Colonic mucosa (tissue), 4 donors: ENCODE data around the gene ARHGAP6. TPM values are rescaled to one million over a fixed set of nuclear protein-coding genes. Genes with fewer than 3 reads are reported as not detected.

Experiments used
- DNase-seq: peaks from one replicate; pipeline ENCODE4 v3.0.0-alpha.2; 2020
- H3K27ac ChIP-seq: fragments of 200-600 bp; one replicate; pipeline ENCODE4 v1.8.0; 2021
- H3K27me3 ChIP-seq: fragments of 200-600 bp; one replicate; pipeline ENCODE4 v1.8.0; 2021
- H3K36me3 ChIP-seq: fragments of 200-600 bp; one replicate; pipeline ENCODE4 v1.8.0; 2021
- H3K4me1 ChIP-seq: fragments of 200-600 bp; one replicate; pipeline ENCODE4 v1.8.0; 2021; ENCODE audit warnings: mild to moderate bottlenecking
- H3K4me3 ChIP-seq: fragments of 200-600 bp; one replicate; pipeline ENCODE4 v1.8.0; 2021
- H3K9ac ChIP-seq, 2 donors: one replicate each; pipeline ENCODE4 v1.7.0; 2013; ENCODE audit warnings: control low read depth in 2 of 2, low read depth in 2 of 2, low read length in 2 of 2
- H3K9me3 ChIP-seq: fragments of 200-600 bp; one replicate; pipeline ENCODE4 v1.8.0; 2021
- intact Hi-C: fragments of 100-400 bp; cut with DNase I; formaldehyde crosslinking; loops from one replicate; pipeline ENCODE4 v1.14.1; 2022
- total RNA-seq, 2 donors: library from RNA; stranded (reverse); fragmentation: NEBNext Ultra II Directional in 1 of 2; extraction: Animal tissue kit (Norgen Biotek cat#: 25700) in 1 of 2; gene quantifications; one replicate each; pipeline ENCODE4 v1.2.1, GENCODE V29; 2021
- TF ChIP-seq, protein P1 (sequence below): fragments of 200-600 bp; IDR thresholded peaks from one replicate; pipeline ENCODE4 v1.8.0; 2022; ENCODE audit warnings: antibody characterized with exemption, mild to moderate bottlenecking
- donor health status: healthy.
- donor health status: DM: no; HTN: no; CAD: no.
- donor health status: DM: no; HTN: no; CAD: no.

The ARHGAP6 gene
- total RNA-seq, 2 donors from 2014 or later = 1.1 to 5.0 TPM

DNA sequence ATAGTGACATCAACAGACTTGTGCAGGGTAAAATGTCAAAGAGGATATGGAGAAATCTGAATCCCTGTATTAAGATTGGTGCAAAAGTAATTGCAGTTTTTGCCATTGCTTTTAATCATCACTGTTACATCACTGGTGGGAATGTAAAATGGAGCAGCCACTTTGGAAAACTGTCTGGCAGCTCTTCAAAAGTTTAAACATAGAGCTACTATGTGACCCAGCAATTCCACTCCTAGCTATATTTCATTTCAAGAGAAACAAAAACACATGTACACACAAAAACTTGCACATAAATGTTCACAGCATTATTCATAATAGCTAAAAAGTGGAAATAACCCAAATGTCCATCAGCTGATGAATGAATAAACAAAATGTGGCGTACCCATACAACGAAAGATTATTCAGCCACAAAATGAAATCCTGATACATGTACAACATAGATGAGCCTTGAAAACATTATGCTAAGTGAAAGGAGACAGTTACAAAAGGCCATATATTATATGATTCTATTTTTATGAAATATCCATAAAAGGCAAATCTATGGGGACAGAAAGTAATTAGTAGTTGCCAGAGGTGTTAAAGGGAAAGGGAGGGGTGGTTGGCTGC, 266.1 kb downstream of the ARHGAP6 start:
- DNase-seq = no peak
- H3K9me3 ChIP-seq = no peaks in the 10 kb centered on the region
- TF ChIP-seq, protein P1, sequence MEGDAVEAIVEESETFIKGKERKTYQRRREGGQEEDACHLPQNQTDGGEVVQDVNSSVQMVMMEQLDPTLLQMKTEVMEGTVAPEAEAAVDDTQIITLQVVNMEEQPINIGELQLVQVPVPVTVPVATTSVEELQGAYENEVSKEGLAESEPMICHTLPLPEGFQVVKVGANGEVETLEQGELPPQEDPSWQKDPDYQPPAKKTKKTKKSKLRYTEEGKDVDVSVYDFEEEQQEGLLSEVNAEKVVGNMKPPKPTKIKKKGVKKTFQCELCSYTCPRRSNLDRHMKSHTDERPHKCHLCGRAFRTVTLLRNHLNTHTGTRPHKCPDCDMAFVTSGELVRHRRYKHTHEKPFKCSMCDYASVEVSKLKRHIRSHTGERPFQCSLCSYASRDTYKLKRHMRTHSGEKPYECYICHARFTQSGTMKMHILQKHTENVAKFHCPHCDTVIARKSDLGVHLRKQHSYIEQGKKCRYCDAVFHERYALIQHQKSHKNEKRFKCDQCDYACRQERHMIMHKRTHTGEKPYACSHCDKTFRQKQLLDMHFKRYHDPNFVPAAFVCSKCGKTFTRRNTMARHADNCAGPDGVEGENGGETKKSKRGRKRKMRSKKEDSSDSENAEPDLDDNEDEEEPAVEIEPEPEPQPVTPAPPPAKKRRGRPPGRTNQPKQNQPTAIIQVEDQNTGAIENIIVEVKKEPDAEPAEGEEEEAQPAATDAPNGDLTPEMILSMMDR = no peak
- no peak overlapping the region for H3K4me3 ChIP-seq
- no peak overlapping the region for H3K9ac ChIP-seq
- H3K4me1 ChIP-seq = no peaks in the 10 kb centered on the region
- no peak overlapping the region for H3K27ac ChIP-seq
- no peaks in the 10 kb centered on the region for H3K36me3 ChIP-seq
- intact Hi-C loops = no loop called here
- H3K27me3 ChIP-seq = no peaks in the 10 kb centered on the region

DNA sequence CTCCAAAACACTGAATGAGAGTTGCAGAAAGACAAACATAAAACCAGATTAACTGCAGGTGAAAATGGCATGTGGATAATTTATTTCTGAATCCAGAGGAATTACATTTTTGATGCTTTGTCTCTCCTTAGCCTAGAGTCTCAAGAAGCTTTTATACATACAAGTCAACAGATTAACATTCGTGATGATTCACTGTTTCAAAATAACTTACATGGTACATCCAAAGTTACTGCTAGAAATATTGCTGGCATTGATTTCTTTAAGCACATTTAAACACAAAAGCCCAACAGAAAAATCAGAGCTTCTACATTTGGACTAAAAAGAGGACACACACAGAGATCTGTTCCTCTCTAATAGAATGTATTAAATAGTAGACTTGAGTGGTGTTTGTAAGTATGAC, 266.9 kb downstream of the ARHGAP6 start:
- no peaks in the 10 kb centered on the region for H3K9me3 ChIP-seq
- TF ChIP-seq, protein P1 = no peak
- no peak for DNase-seq
- intact Hi-C loops = no loop called here
- no peak overlapping the region for H3K27ac ChIP-seq
- H3K27me3 ChIP-seq = no peaks in the 10 kb centered on the region
- no peak overlapping the region for H3K9ac ChIP-seq
- H3K36me3 ChIP-seq = no peaks in the 10 kb centered on the region
- no peaks in the 10 kb centered on the region for H3K4me1 ChIP-seq
- H3K4me3 ChIP-seq = no peak overlapping the region

DNA sequence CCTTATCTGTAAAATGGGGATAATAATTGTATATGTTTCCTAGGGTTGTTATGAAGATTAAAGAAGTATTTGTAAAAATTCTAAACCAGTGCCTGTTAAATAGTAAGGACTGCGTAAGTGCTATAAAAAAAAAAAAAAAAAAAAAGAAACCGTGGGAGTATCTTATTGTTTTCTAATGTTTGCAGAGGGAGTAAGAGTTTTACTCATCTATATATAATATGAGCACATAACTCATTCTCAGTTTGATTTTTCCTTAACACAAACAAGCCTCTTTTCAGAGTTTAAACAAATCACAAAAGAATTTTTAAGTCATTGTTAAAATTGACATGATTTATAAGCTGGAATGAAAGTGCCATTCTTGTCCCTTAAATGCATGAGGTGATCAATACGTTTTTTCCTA, 267.6 kb downstream of the ARHGAP6 start:
- intact Hi-C loops = no loop called here

DNA sequence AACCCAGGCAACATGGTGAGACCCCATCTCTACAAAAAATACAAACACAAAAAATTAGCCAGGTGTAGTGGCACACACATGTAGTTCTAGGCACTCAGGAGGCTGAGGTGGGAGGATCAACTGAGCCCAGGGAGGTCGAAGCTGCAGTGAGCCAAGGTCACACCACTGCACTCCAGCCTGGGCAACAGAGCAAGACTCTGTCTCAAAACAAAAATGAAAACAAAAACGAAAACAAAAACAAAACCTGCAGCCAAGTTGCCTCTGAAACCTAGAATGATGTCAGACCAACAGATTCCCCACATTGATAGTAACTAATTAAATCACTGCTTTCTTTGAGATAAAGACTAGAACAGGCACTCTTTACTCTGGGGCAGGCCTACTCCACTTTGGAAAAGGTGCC, 268.0 kb downstream of the ARHGAP6 start:
- TF ChIP-seq, protein P1 = no peak
- Histone ChIP-seq H3K4me3 (no peak overlapping the region), H3K9ac (no peak overlapping the region), H3K36me3 (no peaks in the 10 kb centered on the region), H3K4me1 (no peaks in the 10 kb centered on the region), H3K9me3 (no peaks in the 10 kb centered on the region), H3K27ac (no peak overlapping the region), H3K27me3 (no peaks in the 10 kb centered on the region)
- DNase-seq = no peak
- intact Hi-C loops = no loop called here

More for the DNA sequence above, 267.6 kb downstream of the ARHGAP6 start:
- DNase-seq = no peak
- TF ChIP-seq, protein P1 = no peak
- Histone ChIP-seq H3K9me3 (no peaks in the 10 kb centered on the region), H3K4me3 (no peak overlapping the region), H3K27me3 (no peaks in the 10 kb centered on the region), H3K4me1 (no peaks in the 10 kb centered on the region), H3K9ac (no peak overlapping the region), H3K27ac (no peak overlapping the region), H3K36me3 (no peaks in the 10 kb centered on the region)

DNA sequence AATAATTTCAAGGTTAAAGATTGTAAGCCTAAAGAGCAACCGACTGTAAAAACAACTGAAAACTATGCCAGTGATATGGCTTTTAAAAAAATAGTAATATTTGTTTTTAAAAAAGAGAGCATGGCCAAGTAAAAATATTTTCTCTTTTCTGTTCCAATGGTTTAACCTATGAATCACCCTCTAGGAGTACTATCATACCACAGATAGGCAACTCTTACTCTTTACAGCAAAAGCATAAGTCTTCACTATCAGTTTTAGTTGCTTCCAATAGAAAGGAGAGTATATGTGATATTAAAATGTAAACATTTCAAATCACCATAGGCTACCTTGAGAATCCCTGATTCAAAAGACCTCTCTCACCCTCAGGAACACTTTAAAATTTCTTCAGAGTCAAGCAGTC, 269.9 kb downstream of the ARHGAP6 start:
- H3K9me3 ChIP-seq = no peaks in the 10 kb centered on the region

More for the DNA sequence above, 269.9 kb downstream of the ARHGAP6 start:
- Histone ChIP-seq H3K4me3 (no peak overlapping the region), H3K4me1 (no peaks in the 10 kb centered on the region), H3K9ac (no peak overlapping the region), H3K27ac (no peak overlapping the region), H3K27me3 (no peaks in the 10 kb centered on the region), H3K36me3 (no peaks in the 10 kb centered on the region)
- intact Hi-C loops = no loop called here
- TF ChIP-seq, protein P1 = no peak
- DNase-seq = no peak
